ENCODE data around the gene GRAP.

Gene GRAP

DNA sequence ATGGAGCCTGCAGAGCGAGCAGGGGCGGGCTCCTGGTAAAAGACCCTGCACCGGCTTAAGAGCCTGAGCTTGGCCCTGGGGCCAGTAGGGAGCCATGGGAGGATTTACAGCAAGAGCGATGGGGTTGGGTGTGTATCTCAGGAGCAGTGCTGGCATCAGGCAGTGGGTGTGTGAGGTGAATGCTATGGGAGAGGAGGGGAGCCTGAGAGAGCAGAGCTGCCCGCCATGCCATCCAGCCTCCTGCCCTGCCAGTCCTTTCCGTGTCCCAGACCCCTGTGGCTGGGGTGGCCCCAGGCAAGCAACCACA, 65.5 kb downstream of the GRAP start:
- no peak for DNase-seq

DNA sequence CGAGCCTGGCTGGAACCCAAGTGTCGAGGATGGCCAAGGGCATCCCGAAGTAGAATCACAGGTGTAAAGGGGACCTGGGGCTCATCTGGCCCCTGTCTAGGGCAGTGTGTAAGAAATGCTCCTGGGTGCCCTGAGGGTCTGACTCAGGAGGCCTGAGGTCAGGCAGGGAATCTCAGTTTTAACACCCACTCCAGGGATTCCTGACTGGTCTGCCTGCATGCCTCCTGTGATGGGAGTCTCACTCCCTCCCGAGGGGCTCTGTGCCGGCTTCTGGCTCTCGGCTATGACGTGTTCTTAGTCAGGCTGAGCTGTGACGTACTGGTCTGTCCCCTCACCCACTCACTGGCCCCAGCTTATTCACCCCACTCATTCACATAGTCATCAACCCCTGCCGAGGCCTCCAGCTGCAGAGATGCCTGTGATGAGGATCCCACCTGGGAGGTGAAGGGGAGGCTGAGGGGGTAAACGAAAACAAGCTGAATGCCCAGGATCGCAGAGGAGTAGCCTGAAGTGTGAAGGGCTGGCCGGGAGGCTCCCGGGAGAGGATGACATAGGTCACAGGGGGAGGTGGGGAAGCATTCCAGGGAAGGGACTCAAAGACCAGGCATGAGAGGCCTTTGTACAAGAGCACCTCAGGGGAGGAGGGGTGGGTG, 65.9 kb downstream of the GRAP start:
- DNase-seq: no peak

GRCh38 chr17:18978655-18979054, 68.1 kb downstream of the GRAP start:
- no peak for DNase-seq

GRCh38 chr17:18978050-18978449, 68.7 kb downstream of the GRAP start:
- DNase-seq: no peak

GRCh38 chr17:18977646-18978045, 69.1 kb downstream of the GRAP start:
- DNase-seq: no peak

GRCh38 chr17:18977021-18977420, 69.7 kb downstream of the GRAP start:
- DNase-seq: no peak

GRCh38 chr17:18976201-18976600, 70.6 kb downstream of the GRAP start:
- DNase-seq: no peak

DNA sequence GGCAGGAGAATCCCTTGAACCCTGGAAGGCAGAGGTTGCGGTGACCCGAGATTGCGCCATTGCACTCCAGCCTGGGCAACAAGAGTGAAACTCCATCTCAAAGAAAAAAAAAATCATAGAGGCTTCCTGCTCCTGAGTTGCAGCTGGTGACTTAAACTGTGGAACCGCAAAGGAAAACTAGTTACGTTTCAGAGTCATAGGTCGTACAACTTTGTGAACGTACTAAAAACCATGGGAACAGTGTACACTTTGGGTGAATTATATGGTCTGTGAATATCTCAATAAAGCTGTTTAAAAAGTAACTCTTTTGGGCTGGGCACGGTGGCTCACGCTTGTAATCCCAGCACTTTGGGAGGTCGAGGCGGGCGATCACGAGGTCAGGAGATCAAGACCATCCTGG, 71.2 kb downstream of the GRAP start:
- no peak for DNase-seq

DNA sequence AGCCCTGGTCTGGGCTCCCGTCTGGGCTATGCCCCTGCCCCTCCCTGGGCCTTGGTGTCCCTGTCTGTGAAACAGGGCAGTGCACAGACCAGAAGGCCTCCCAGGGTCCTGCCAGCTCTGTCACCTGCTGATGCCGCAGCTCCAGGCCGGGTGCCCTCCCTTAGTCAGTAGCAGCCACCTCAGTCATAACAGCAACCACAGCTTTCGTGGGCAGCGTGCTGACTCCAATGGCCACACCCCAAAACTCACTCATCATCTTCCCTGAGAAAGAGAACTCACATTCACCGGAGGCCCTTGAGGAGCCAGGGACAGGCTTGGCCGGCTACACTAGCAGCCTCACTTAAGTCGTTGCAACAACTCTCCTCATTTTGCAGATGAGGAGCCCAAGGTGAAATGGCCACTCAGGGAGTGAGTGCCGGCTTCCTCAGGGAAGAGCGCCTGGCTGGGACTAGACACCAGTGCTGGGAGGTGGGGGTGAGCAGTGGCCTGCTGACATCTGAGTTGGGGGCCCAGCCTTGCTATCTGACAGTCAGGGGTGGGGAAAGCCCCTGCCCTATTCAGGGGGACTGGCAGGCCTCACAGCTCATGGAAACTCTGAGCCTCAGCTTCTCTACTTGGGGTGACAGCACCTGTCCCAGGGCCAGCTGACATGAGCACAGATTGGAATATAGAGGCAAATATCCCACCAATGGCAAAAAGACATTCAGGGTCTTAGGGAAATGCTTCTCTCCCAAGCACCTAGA, 72.2 kb downstream of the GRAP start:
- peak; percentile 25 to 41 for DNase-seq

DNA sequence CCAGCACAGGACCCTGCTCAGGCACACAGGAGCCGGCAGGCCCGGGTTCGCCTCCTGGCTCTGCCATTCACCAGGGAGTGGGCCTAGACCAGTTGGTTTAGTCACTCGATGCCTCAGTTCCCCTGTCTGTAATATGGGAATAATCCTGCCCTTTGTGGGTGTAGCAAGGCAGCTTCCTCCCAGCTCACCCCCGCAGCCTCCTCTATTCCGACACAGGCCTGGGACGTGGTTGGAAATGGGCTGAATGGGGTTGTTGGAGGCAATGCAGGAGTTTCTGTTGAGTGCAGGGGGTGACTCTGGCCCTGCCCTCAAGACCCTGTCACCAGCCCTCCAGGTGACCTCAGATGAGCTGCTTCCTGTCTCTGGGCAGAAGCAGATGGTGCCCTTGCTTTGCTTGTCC, 75.0 kb downstream of the GRAP start:
- DNase-seq: no peak

Data from stimulated activated CD4-positive, alpha-beta T cell treated with anti-CD3 and anti-CD28 coated beads, Interleukin-2, amount 100 ng/mL, for 24 hours (primary cell).